Activated naive CD4-positive, alpha-beta T cell treated with anti-CD3 and anti-CD28 coated beads, Interleukin-2, amount 10 ng/mL, durations not matched to agents 7 days and 5 days (primary cell): ENCODE measurements around the gene CRELD1.

Source experiments
- CTCF ChIA-PET: fragments of 350-600 bp; sonication (Branson Sonifier 250); formaldehyde crosslinking; loops from one replicate; lab custom pipeline; 2021; ENCODE audit warnings: antibody characterized with exemption; lab: Charles Lee
- DNase-seq: peaks from one replicate; pipeline ENCODE4 v3.0.0-alpha.2; 2020
- H3K27ac Mint-ChIP-seq: one replicate; pipeline ENCODE4 v1.8.0; 2021; ENCODE audit warnings: mild to moderate bottlenecking, moderate library complexity, mixed read lengths
- H3K27me3 Mint-ChIP-seq: one replicate; pipeline ENCODE4 v1.8.0; 2021; ENCODE audit warnings: mild to moderate bottlenecking, mixed read lengths
- H3K36me3 Mint-ChIP-seq: one replicate; pipeline ENCODE4 v1.8.0; 2021; ENCODE audit warnings: mixed read lengths
- H3K4me1 Mint-ChIP-seq: one replicate; pipeline ENCODE4 v1.8.0; 2021; ENCODE audit warnings: mixed read lengths
- H3K4me3 Mint-ChIP-seq: one replicate; pipeline ENCODE4 v1.8.0; 2021; ENCODE audit warnings: mild to moderate bottlenecking, moderate library complexity, mixed read lengths
- H3K9me3 Mint-ChIP-seq: one replicate; pipeline ENCODE4 v1.8.0; 2021; ENCODE audit warnings: mixed read lengths

The CRELD1 gene

DNA sequence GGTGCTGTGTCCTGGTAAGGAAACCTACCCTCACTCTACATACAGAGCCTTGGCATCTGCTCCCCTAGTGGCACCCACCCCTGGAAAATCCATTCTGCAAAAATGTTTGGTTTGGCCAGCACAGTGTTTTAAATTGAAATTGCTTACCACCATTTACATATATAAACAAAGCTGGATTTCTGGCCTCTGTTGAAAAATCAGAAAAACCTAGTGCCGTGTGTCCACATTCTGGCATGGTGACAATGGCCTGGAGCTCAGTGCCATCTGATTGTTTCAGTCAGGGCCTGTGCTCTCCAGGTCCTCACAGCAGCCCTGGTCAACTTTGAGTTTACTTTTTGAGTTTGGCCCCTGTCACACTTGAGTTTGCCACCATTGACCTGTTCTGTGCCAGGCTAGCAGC lies 19.6 kb upstream of the CRELD1 start:
- Mint-ChIP-seq H3K4me3 (no peak overlapping the region), H3K9me3 (no peaks in the 10 kb centered on the region), H3K27me3 (peaks cover 50% of the 10 kb centered on the region), H3K27ac (no peak overlapping the region), H3K36me3 (no peaks in the 10 kb centered on the region), H3K4me1 (peaks cover 16% of the 10 kb centered on the region)
- DNase-seq, result no peak
- CTCF ChIA-PET, result interaction anchor here (0.7 to 2.2 kb wide), 3 partner anchors 11 to 70 kb away, joined by 3 to 15 read pairs (median 4); partner anchors contain the start of gene RPUSD3

- CTCF ChIA-PET, result interaction anchor here (0.7 to 2.6 kb wide), 4 partner anchors 11 to 70 kb away, joined by 3 to 18 read pairs (median 10); partner anchors contain the start of gene RPUSD3
- Mint-ChIP-seq H3K27me3 (peaks cover 51% of the 10 kb centered on the region), H3K4me3 (peak overlapping the region; percentile 68), H3K4me1 (peaks cover 16% of the 10 kb centered on the region), H3K9me3 (no peaks in the 10 kb centered on the region), H3K27ac (no peak overlapping the region), H3K36me3 (no peaks in the 10 kb centered on the region)
- DNase-seq, result no peak
Observed at GRCh38 chr3:9914559-9915253, 18.9 kb upstream of the CRELD1 start.

DNA sequence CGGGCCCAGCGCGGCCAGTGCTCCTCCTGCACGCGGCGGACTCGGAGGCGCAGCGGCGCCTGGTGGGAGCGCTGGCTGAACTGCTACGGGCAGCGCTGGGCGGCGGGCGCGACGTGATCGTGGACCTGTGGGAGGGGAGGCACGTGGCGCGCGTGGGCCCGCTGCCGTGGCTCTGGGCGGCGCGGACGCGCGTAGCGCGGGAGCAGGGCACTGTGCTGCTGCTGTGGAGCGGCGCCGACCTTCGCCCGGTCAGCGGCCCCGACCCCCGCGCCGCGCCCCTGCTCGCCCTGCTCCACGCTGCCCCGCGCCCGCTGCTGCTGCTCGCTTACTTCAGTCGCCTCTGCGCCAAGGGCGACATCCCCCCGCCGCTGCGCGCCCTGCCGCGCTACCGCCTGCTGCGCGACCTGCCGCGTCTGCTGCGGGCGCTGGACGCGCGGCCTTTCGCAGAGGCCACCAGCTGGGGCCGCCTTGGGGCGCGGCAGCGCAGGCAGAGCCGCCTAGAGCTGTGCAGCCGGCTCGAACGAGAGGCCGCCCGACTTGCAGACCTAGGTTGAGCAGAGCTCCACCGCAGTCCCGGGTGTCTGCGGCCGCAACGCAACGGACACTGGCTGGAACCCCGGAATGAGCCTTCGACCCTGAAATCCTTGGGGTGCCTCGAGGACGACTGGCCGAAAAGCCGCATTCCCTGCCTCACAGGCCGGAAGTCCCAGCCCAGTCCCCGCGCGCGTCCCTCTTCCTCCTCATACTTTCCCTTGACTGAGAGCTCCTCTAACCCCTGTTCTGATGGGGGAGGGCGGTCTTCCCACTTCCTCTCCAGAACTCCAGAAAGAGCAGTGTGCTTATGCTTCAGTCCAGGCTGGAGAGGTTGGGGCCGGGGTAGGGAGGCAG lies 18.1 kb upstream of the CRELD1 start:
- H3K4me3 Mint-ChIP-seq, result peak overlapping the region; percentile 68
- H3K27ac Mint-ChIP-seq, result no peak overlapping the region
- H3K9me3 Mint-ChIP-seq, result no peaks in the 10 kb centered on the region
- peaks cover 16% of the 10 kb centered on the region for H3K4me1 Mint-ChIP-seq
- CTCF ChIA-PET, result interaction anchor here (0.7 to 2.6 kb wide), 4 partner anchors 16 to 140 kb away, joined by 3 to 18 read pairs (median 3); no protein-coding TSS in a partner anchor
- H3K36me3 Mint-ChIP-seq, result no peaks in the 10 kb centered on the region
- DNase-seq, result peak; percentile 56
- peaks cover 59% of the 10 kb centered on the region for H3K27me3 Mint-ChIP-seq

DNA sequence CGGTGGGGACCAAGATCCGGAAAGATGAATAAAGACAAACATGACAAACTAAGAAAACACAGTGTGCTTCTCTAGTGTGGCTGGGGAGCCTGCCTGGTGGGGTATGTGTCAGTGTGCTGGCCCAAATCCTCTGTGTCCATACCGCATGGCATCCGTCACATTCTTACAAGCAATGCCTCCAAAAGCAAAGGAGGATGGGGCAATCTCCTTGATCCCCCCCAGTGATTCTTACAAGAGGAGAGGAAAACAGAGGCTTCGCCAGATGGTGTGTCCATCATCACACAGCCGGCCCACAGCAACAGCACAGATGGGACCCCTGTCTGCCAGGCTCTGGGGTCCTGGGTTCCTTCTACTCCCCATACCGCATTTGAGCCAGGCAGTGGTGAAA lies 17.3 kb upstream of the CRELD1 start:
- CTCF ChIA-PET, result interaction anchor here (0.7 to 2.6 kb wide), 3 partner anchors 16 to 141 kb away, joined by 3 to 18 read pairs (median 3); no protein-coding TSS in a partner anchor
- DNase-seq, result no peak
- H3K27ac Mint-ChIP-seq, result no peak overlapping the region

GRCh38 chr3:9916734-9917680 lies 16.6 kb upstream of the CRELD1 start, which contains the start of gene IL17RC:
Gene IL17RC (plus strand): TSS chr3:9917098. CDS start chr3:9917316, 218 bp downstream.
- CTCF ChIA-PET, result interaction anchor here (1.3 to 2.6 kb wide), 2 partner anchors 14 to 15 kb away, joined by 4 to 18 read pairs; partner anchors contain the start of gene IL17RE
- Mint-ChIP-seq H3K4me1 (peaks cover 16% of the 10 kb centered on the region), H3K36me3 (no peaks in the 10 kb centered on the region), H3K4me3 (peak within 1 kb of the TSS; percentile 68), H3K27me3 (peaks cover 57% of the 10 kb centered on the region), H3K27ac (no peak within 1 kb of the TSS), H3K9me3 (no peaks in the 10 kb centered on the region)
- peak; percentile 55 for DNase-seq

More for the DNA sequence above, 17.3 kb upstream of the CRELD1 start:
- Mint-ChIP-seq H3K4me1 (peaks cover 16% of the 10 kb centered on the region), H3K9me3 (no peaks in the 10 kb centered on the region), H3K36me3 (no peaks in the 10 kb centered on the region), H3K4me3 (peak overlapping the region; percentile 60), H3K27me3 (peaks cover 62% of the 10 kb centered on the region)

GRCh38 chr3:9917820-9918219 lies 15.8 kb upstream of the CRELD1 start:
- Mint-ChIP-seq H3K36me3 (no peaks in the 10 kb centered on the region), H3K27me3 (peaks cover 62% of the 10 kb centered on the region), H3K27ac (no peak overlapping the region), H3K9me3 (no peaks in the 10 kb centered on the region), H3K4me1 (peaks cover 16% of the 10 kb centered on the region), H3K4me3 (no peak overlapping the region)
- CTCF ChIA-PET, result interaction anchor here (1.3 to 2.6 kb wide), 2 partner anchors 14 to 15 kb away, joined by 4 to 18 read pairs; partner anchors contain the start of gene IL17RE
- no peak for DNase-seq

GRCh38 chr3:9918261-9919038 lies 15.2 kb upstream of the CRELD1 start:
- no peak overlapping the region for H3K27ac Mint-ChIP-seq
- no peaks in the 10 kb centered on the region for H3K36me3 Mint-ChIP-seq
- H3K27me3 Mint-ChIP-seq, result peaks cover 67% of the 10 kb centered on the region

GRCh38 chr3:9928158-9928557 lies 5.5 kb upstream of the CRELD1 start:
- Mint-ChIP-seq H3K27ac (no peak overlapping the region), H3K36me3 (no peaks in the 10 kb centered on the region), H3K27me3 (peaks cover 26% of the 10 kb centered on the region), H3K9me3 (no peaks in the 10 kb centered on the region), H3K4me1 (peaks cover 14% of the 10 kb centered on the region), H3K4me3 (no peak overlapping the region)
- CTCF ChIA-PET, result no interaction called here
- no peak for DNase-seq

More at GRCh38 chr3:9918261-9919038, 15.2 kb upstream of the CRELD1 start:
- CTCF ChIA-PET, result no interaction called here
- H3K4me1 Mint-ChIP-seq, result peaks cover 16% of the 10 kb centered on the region
- H3K9me3 Mint-ChIP-seq, result no peaks in the 10 kb centered on the region
- H3K4me3 Mint-ChIP-seq, result no peak overlapping the region
- DNase-seq, result no peak

- H3K27ac Mint-ChIP-seq, result peak overlapping the region; percentile 53
- CTCF ChIA-PET, result interaction anchor here (0.6 to 5.2 kb wide), 21 partner anchors 10 to 578 kb away, joined by 3 to 62 read pairs (median 4); partner anchors contain the start of genes IL17RC and SEC13
- H3K4me3 Mint-ChIP-seq, result peak overlapping the region; percentile 38
- H3K27me3 Mint-ChIP-seq, result peaks cover 8% of the 10 kb centered on the region
- H3K36me3 Mint-ChIP-seq, result peaks cover 9% of the 10 kb centered on the region
- H3K4me1 Mint-ChIP-seq, result peaks cover 35% of the 10 kb centered on the region
- DNase-seq, result no peak
- H3K9me3 Mint-ChIP-seq, result no peaks in the 10 kb centered on the region
Observed at GRCh38 chr3:9930804-9931418, 2.7 kb upstream of the CRELD1 start.

GRCh38 chr3:9932535-9932842 lies 1.1 kb upstream of the CRELD1 start:
- H3K27ac Mint-ChIP-seq, result peak overlapping the region; percentile 95

DNA sequence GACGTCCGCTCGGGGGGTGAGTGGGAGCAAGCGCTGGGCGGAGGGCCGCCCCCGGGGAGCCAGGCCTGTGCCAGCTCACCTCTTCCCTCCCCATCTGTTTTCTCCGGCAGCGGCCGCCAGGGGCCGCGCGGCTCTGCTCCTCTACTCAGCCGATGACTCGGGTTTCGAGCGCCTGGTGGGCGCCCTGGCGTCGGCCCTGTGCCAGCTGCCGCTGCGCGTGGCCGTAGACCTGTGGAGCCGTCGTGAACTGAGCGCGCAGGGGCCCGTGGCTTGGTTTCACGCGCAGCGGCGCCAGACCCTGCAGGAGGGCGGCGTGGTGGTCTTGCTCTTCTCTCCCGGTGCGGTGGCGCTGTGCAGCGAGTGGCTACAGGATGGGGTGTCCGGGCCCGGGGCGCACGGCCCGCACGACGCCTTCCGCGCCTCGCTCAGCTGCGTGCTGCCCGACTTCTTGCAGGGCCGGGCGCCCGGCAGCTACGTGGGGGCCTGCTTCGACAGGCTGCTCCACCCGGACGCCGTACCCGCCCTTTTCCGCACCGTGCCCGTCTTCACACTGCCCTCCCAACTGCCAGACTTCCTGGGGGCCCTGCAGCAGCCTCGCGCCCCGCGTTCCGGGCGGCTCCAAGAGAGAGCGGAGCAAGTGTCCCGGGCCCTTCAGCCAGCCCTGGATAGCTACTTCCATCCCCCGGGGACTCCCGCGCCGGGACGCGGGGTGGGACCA lies 632 bp upstream of the CRELD1 start:
- CTCF ChIA-PET, result interaction anchor here (0.6 to 5.2 kb wide), 25 partner anchors 10 to 389 kb away, joined by 3 to 62 read pairs (median 6); partner anchors contain the start of genes ARPC4, IL17RC, IL17RE and RPUSD3
- peaks cover 18% of the 10 kb centered on the region for H3K36me3 Mint-ChIP-seq

More at GRCh38 chr3:9932535-9932842, 1.1 kb upstream of the CRELD1 start:
- DNase-seq, result no peak
- peak overlapping the region; percentile 97 for H3K4me3 Mint-ChIP-seq
- no peaks in the 10 kb centered on the region for H3K9me3 Mint-ChIP-seq
- peaks cover 17% of the 10 kb centered on the region for H3K36me3 Mint-ChIP-seq
- CTCF ChIA-PET, result interaction anchor here (0.6 to 5.2 kb wide), 23 partner anchors 10 to 389 kb away, joined by 3 to 62 read pairs (median 6); partner anchors contain the start of genes ARPC4, IL17RC, IL17RE and RPUSD3
- H3K27me3 Mint-ChIP-seq, result peaks cover 8% of the 10 kb centered on the region
- peaks cover 35% of the 10 kb centered on the region for H3K4me1 Mint-ChIP-seq

More for the DNA sequence above, 632 bp upstream of the CRELD1 start:
- Mint-ChIP-seq H3K27ac (peak overlapping the region; percentile 95), H3K4me1 (peaks cover 35% of the 10 kb centered on the region), H3K27me3 (peaks cover 8% of the 10 kb centered on the region), H3K9me3 (no peaks in the 10 kb centered on the region), H3K4me3 (peak overlapping the region; percentile 97)
- peak; percentile 91 for DNase-seq
